ENCODE measurements around the gene ADPRM.

ADPRM gene

GRCh38 chr17:10750210-10750609 lies 52.8 kb downstream of the ADPRM start:
- Histone ChIP-seq H3K9ac (ENCODE audit: low read depth in 1 of 2, low read length in 2 of 2) (no peak overlapping the region), H3K9me3 (ENCODE audit: control insufficient read depth in 1 of 2, low read length in 2 of 2) (no peaks in the 10 kb centered on the region), H3K27me3 (ENCODE audit: control insufficient read depth in 1 of 2, insufficient read depth in 2 of 2, low read length in 2 of 2) (no peaks in the 10 kb centered on the region), H3K36me3 (ENCODE audit: control insufficient read depth in 1 of 2, insufficient read depth in 2 of 2, low read length in 2 of 2) (no peaks in the 10 kb centered on the region), H3K4me1 (ENCODE audit: control insufficient read depth in 1 of 2, insufficient read depth in 2 of 2, low read length in 2 of 2) (peaks cover 2 to 4% of the 10 kb centered on the region in 2 donors), H3K27ac (ENCODE audit: low read depth, low read length) (no peak overlapping the region), H3K4me3 (ENCODE audit: low read depth in 1 of 2, low read length in 2 of 2) (no peak overlapping the region)

- no peaks in the 10 kb centered on the region for H3K4me1 ChIP-seq (ENCODE audit: control insufficient read depth in 1 of 2, insufficient read depth in 2 of 2, low read length in 2 of 2)
- peaks cover 0 to 3% of the 10 kb centered on the region in 2 donors for H3K36me3 ChIP-seq (ENCODE audit: control insufficient read depth in 1 of 2, insufficient read depth in 2 of 2, low read length in 2 of 2)
- no peak overlapping the region for H3K9ac ChIP-seq (ENCODE audit: low read depth in 1 of 2, low read length in 2 of 2)
- H3K9me3 ChIP-seq (ENCODE audit: control insufficient read depth in 1 of 2, low read length in 2 of 2): no peaks in the 10 kb centered on the region
- H3K27me3 ChIP-seq (ENCODE audit: control insufficient read depth in 1 of 2, insufficient read depth in 2 of 2, low read length in 2 of 2): no peaks in the 10 kb centered on the region
- no peak overlapping the region for H3K4me3 ChIP-seq (ENCODE audit: low read depth in 1 of 2, low read length in 2 of 2)
- no peak overlapping the region for H3K27ac ChIP-seq (ENCODE audit: low read depth, low read length)
Observed at GRCh38 chr17:10751563-10751962, 54.2 kb downstream of the ADPRM start.

GRCh38 chr17:10752696-10753095 lies 55.3 kb downstream of the ADPRM start:
- no peaks in the 10 kb centered on the region for H3K9me3 ChIP-seq (ENCODE audit: control insufficient read depth in 1 of 2, low read length in 2 of 2)
- H3K4me3 ChIP-seq (ENCODE audit: low read depth in 1 of 2, low read length in 2 of 2): no peak overlapping the region
- H3K27me3 ChIP-seq (ENCODE audit: control insufficient read depth in 1 of 2, insufficient read depth in 2 of 2, low read length in 2 of 2): no peaks in the 10 kb centered on the region
- H3K36me3 ChIP-seq (ENCODE audit: control insufficient read depth in 1 of 2, insufficient read depth in 2 of 2, low read length in 2 of 2): peaks cover 0 to 3% of the 10 kb centered on the region in 2 donors
- H3K4me1 ChIP-seq (ENCODE audit: control insufficient read depth in 1 of 2, insufficient read depth in 2 of 2, low read length in 2 of 2): no peaks in the 10 kb centered on the region
- no peak overlapping the region for H3K9ac ChIP-seq (ENCODE audit: low read depth in 1 of 2, low read length in 2 of 2)
- no peak overlapping the region for H3K27ac ChIP-seq (ENCODE audit: low read depth, low read length)

- H3K4me1 ChIP-seq (ENCODE audit: control insufficient read depth in 1 of 2, insufficient read depth in 2 of 2, low read length in 2 of 2): no peaks in the 10 kb centered on the region
- H3K9ac ChIP-seq (ENCODE audit: low read depth in 1 of 2, low read length in 2 of 2): no peak overlapping the region
- H3K27ac ChIP-seq (ENCODE audit: low read depth, low read length): no peak overlapping the region
- peaks cover 0 to 3% of the 10 kb centered on the region in 2 donors for H3K36me3 ChIP-seq (ENCODE audit: control insufficient read depth in 1 of 2, insufficient read depth in 2 of 2, low read length in 2 of 2)
- no peaks in the 10 kb centered on the region for H3K27me3 ChIP-seq (ENCODE audit: control insufficient read depth in 1 of 2, insufficient read depth in 2 of 2, low read length in 2 of 2)
- no peaks in the 10 kb centered on the region for H3K9me3 ChIP-seq (ENCODE audit: control insufficient read depth in 1 of 2, low read length in 2 of 2)
- H3K4me3 ChIP-seq (ENCODE audit: low read depth in 1 of 2, low read length in 2 of 2): no peak overlapping the region
Observed at GRCh38 chr17:10754109-10754508, 56.7 kb downstream of the ADPRM start.

GRCh38 chr17:10754861-10755591 lies 57.6 kb downstream of the ADPRM start:
- H3K9me3 ChIP-seq (ENCODE audit: control insufficient read depth in 1 of 2, low read length in 2 of 2): no peaks in the 10 kb centered on the region
- H3K4me1 ChIP-seq (ENCODE audit: control insufficient read depth in 1 of 2, insufficient read depth in 2 of 2, low read length in 2 of 2): no peaks in the 10 kb centered on the region
- H3K4me3 ChIP-seq (ENCODE audit: low read depth in 1 of 2, low read length in 2 of 2): no peak overlapping the region
- no peak overlapping the region for H3K27ac ChIP-seq (ENCODE audit: low read depth, low read length)
- peaks cover 0 to 3% of the 10 kb centered on the region in 2 donors for H3K36me3 ChIP-seq (ENCODE audit: control insufficient read depth in 1 of 2, insufficient read depth in 2 of 2, low read length in 2 of 2)
- H3K9ac ChIP-seq (ENCODE audit: low read depth in 1 of 2, low read length in 2 of 2): no peak overlapping the region
- no peaks in the 10 kb centered on the region for H3K27me3 ChIP-seq (ENCODE audit: control insufficient read depth in 1 of 2, insufficient read depth in 2 of 2, low read length in 2 of 2)

GRCh38 chr17:10755592-10756127 lies 58.3 kb downstream of the ADPRM start:
- H3K36me3 ChIP-seq (ENCODE audit: control insufficient read depth in 1 of 2, insufficient read depth in 2 of 2, low read length in 2 of 2): peaks cover 0 to 3% of the 10 kb centered on the region in 2 donors
- no peaks in the 10 kb centered on the region for H3K4me1 ChIP-seq (ENCODE audit: control insufficient read depth in 1 of 2, insufficient read depth in 2 of 2, low read length in 2 of 2)
- H3K9ac ChIP-seq (ENCODE audit: low read depth in 1 of 2, low read length in 2 of 2): no peak overlapping the region
- no peak overlapping the region for H3K27ac ChIP-seq (ENCODE audit: low read depth, low read length)
- no peaks in the 10 kb centered on the region for H3K27me3 ChIP-seq (ENCODE audit: control insufficient read depth in 1 of 2, insufficient read depth in 2 of 2, low read length in 2 of 2)
- no peak overlapping the region for H3K4me3 ChIP-seq (ENCODE audit: low read depth in 1 of 2, low read length in 2 of 2)
- H3K9me3 ChIP-seq (ENCODE audit: control insufficient read depth in 1 of 2, low read length in 2 of 2): no peaks in the 10 kb centered on the region

GRCh38 chr17:10756185-10756584 lies 58.8 kb downstream of the ADPRM start:
- no peaks in the 10 kb centered on the region for H3K27me3 ChIP-seq (ENCODE audit: control insufficient read depth in 1 of 2, insufficient read depth in 2 of 2, low read length in 2 of 2)
- no peak overlapping the region for H3K4me3 ChIP-seq (ENCODE audit: low read depth in 1 of 2, low read length in 2 of 2)
- no peaks in the 10 kb centered on the region for H3K4me1 ChIP-seq (ENCODE audit: control insufficient read depth in 1 of 2, insufficient read depth in 2 of 2, low read length in 2 of 2)
- H3K36me3 ChIP-seq (ENCODE audit: control insufficient read depth in 1 of 2, insufficient read depth in 2 of 2, low read length in 2 of 2): peaks cover 0 to 3% of the 10 kb centered on the region in 2 donors
- H3K9me3 ChIP-seq (ENCODE audit: control insufficient read depth in 1 of 2, low read length in 2 of 2): no peaks in the 10 kb centered on the region
- H3K27ac ChIP-seq (ENCODE audit: low read depth, low read length): no peak overlapping the region
- H3K9ac ChIP-seq (ENCODE audit: low read depth in 1 of 2, low read length in 2 of 2): no peak overlapping the region

GRCh38 chr17:10756619-10757018 lies 59.2 kb downstream of the ADPRM start:
- Histone ChIP-seq H3K27ac (ENCODE audit: low read depth, low read length) (no peak overlapping the region), H3K9ac (ENCODE audit: low read depth in 1 of 2, low read length in 2 of 2) (no peak overlapping the region), H3K36me3 (ENCODE audit: control insufficient read depth in 1 of 2, insufficient read depth in 2 of 2, low read length in 2 of 2) (peaks cover 0 to 3% of the 10 kb centered on the region in 2 donors), H3K4me3 (ENCODE audit: low read depth in 1 of 2, low read length in 2 of 2) (no peak overlapping the region), H3K27me3 (ENCODE audit: control insufficient read depth in 1 of 2, insufficient read depth in 2 of 2, low read length in 2 of 2) (no peaks in the 10 kb centered on the region), H3K4me1 (ENCODE audit: control insufficient read depth in 1 of 2, insufficient read depth in 2 of 2, low read length in 2 of 2) (no peaks in the 10 kb centered on the region), H3K9me3 (ENCODE audit: control insufficient read depth in 1 of 2, low read length in 2 of 2) (no peaks in the 10 kb centered on the region)

GRCh38 chr17:10757067-10757466 lies 59.7 kb downstream of the ADPRM start:
- H3K9ac ChIP-seq (ENCODE audit: low read depth in 1 of 2, low read length in 2 of 2): no peak overlapping the region
- no peak overlapping the region for H3K27ac ChIP-seq (ENCODE audit: low read depth, low read length)
- H3K27me3 ChIP-seq (ENCODE audit: control insufficient read depth in 1 of 2, insufficient read depth in 2 of 2, low read length in 2 of 2): no peaks in the 10 kb centered on the region
- H3K9me3 ChIP-seq (ENCODE audit: control insufficient read depth in 1 of 2, low read length in 2 of 2): no peaks in the 10 kb centered on the region
- H3K4me3 ChIP-seq (ENCODE audit: low read depth in 1 of 2, low read length in 2 of 2): no peak overlapping the region
- H3K4me1 ChIP-seq (ENCODE audit: control insufficient read depth in 1 of 2, insufficient read depth in 2 of 2, low read length in 2 of 2): no peaks in the 10 kb centered on the region
- peaks cover 0 to 3% of the 10 kb centered on the region in 2 donors for H3K36me3 ChIP-seq (ENCODE audit: control insufficient read depth in 1 of 2, insufficient read depth in 2 of 2, low read length in 2 of 2)

- H3K4me1 ChIP-seq (ENCODE audit: control insufficient read depth in 1 of 2, insufficient read depth in 2 of 2, low read length in 2 of 2): no peaks in the 10 kb centered on the region
- H3K27me3 ChIP-seq (ENCODE audit: control insufficient read depth in 1 of 2, insufficient read depth in 2 of 2, low read length in 2 of 2): no peaks in the 10 kb centered on the region
- no peak overlapping the region for H3K9ac ChIP-seq (ENCODE audit: low read depth in 1 of 2, low read length in 2 of 2)
- H3K27ac ChIP-seq (ENCODE audit: low read depth, low read length): no peak overlapping the region
- H3K4me3 ChIP-seq (ENCODE audit: low read depth in 1 of 2, low read length in 2 of 2): no peak overlapping the region
- no peaks in the 10 kb centered on the region for H3K9me3 ChIP-seq (ENCODE audit: control insufficient read depth in 1 of 2, low read length in 2 of 2)
- peaks cover 0 to 3% of the 10 kb centered on the region in 2 donors for H3K36me3 ChIP-seq (ENCODE audit: control insufficient read depth in 1 of 2, insufficient read depth in 2 of 2, low read length in 2 of 2)
Observed at GRCh38 chr17:10757647-10758046, 60.3 kb downstream of the ADPRM start.

Measured in duodenal mucosa (tissue), 2 donors.